Endothelial cell of umbilical vein (primary cell): ENCODE data around the gene LHFPL4. TPM values are rescaled to one million over a fixed set of nuclear protein-coding genes. Genes with fewer than 3 reads are reported as not detected.

Experiments used
- BruUV-seq: library from RNA; stranded (reverse); fragments of 400-500 nt; replicated peaks from 2 replicates; lab custom pipeline; 2021; lab: Mats Ljungman, UMichigan
- CTCF ChIA-PET: fragments of 300-600, 350-600 bp; sonication (Branson Sonifier 250); formaldehyde crosslinking; loops from one replicate; lab custom pipeline; 2021; ENCODE audit warnings: antibody characterized with exemption, inconsistent platforms; lab: Charles Lee
- POLR2A ChIA-PET: fragments of 300-600, 350-600 bp; sonication (Branson Sonifier 250); formaldehyde crosslinking; loops from one replicate; lab custom pipeline; 2021; ENCODE audit warnings: antibody characterized with exemption, inconsistent platforms; lab: Charles Lee
- DNase-seq: peaks from one replicate; pipeline ENCODE4 v3.0.0-alpha.2; 2011; ENCODE audit warnings: low read depth, low spot score
- FAIRE-seq: peaks from 2 replicates; lab custom pipeline; 2011; peaks lifted over from hg19 to GRCh38; lab: Jason Lieb, UNC
- H2AFZ ChIP-seq: 2 replicates; pipeline ENCODE4 v1.6.0; 2012; ENCODE audit warnings: low read depth, low read length, control low read depth, inconsistent platforms
- H3K27ac ChIP-seq: 2 replicates; pipeline ENCODE4 v1.5.1; 2011; ENCODE audit warnings: low read depth, mild to moderate bottlenecking, control low read depth, low read length, moderate library complexity; ENCODE audit not compliant: insufficient read depth
- H3K27me3 ChIP-seq, 2 experiments: 2 replicates each; pipeline versions ENCODE4 v1.6.0 to v1.6.1; 2011; ENCODE audit warnings: low read length in 2 of 2, mixed read lengths in 1 of 2; ENCODE audit not compliant: control insufficient read depth in 2 of 2, insufficient read depth in 2 of 2
- H3K36me3 ChIP-seq, 2 experiments: 2 replicates in 1 of 2; 3 replicates in 1 of 2; pipeline ENCODE4 v1.5.1; 2011; ENCODE audit warnings: low read length in 2 of 2, mild to moderate bottlenecking in 1 of 2, moderate library complexity in 1 of 2; ENCODE audit not compliant: control insufficient read depth in 2 of 2, insufficient read depth in 2 of 2; ENCODE audit errors: extremely low read depth in 1 of 2
- H3K4me1 ChIP-seq: 3 replicates; pipeline ENCODE4 v1.5.1; 2011; ENCODE audit warnings: mild to moderate bottlenecking, low read length; ENCODE audit not compliant: control insufficient read depth, insufficient read depth; ENCODE audit errors: extremely low read depth
- H3K4me2 ChIP-seq: 2 replicates; pipeline ENCODE4 v1.6.1; 2011; ENCODE audit warnings: low read length, control low read depth, mixed read lengths; ENCODE audit not compliant: insufficient read depth
- H3K4me3 ChIP-seq, 3 experiments: fragments of 200-600 bp in 1 of 3; sonication (generic), shearing (Covaris generic) in 1 of 3; replicated peaks in 1 of 3; 2 replicates each; pipeline ENCODE4 v1.5.1; 2011 to 2016; ENCODE audit warnings: control low read depth in 3 of 3, low read length in 3 of 3, mild to moderate bottlenecking in 2 of 3, inconsistent platforms in 1 of 3, low read depth in 1 of 3, moderate library complexity in 1 of 3; ENCODE audit not compliant: insufficient read depth in 1 of 3
- H3K79me2 ChIP-seq: 2 replicates; pipeline ENCODE4 v1.6.0; 2012; ENCODE audit warnings: low read length, inconsistent platforms; ENCODE audit not compliant: control insufficient read depth, insufficient read depth
- H3K9ac ChIP-seq: replicated peaks from 2 replicates; pipeline ENCODE3; 2011; ENCODE audit warnings: low read length, control low read depth; ENCODE audit not compliant: insufficient read depth; ENCODE audit errors: extremely low read depth
- H3K9me1 ChIP-seq: replicated peaks from 3 replicates; pipeline ENCODE4 v1.6.0; 2011; ENCODE audit warnings: mild to moderate bottlenecking, low read length; ENCODE audit not compliant: control insufficient read depth, insufficient read depth; ENCODE audit errors: extremely low read depth
- H3K9me3 ChIP-seq: replicated peaks from 2 replicates; pipeline ENCODE4 v1.5.1; 2012; ENCODE audit warnings: low read length, inconsistent platforms; ENCODE audit not compliant: control insufficient read depth, insufficient read depth
- H4K20me1 ChIP-seq: replicated peaks from 2 replicates; pipeline ENCODE3; 2011; ENCODE audit warnings: mild to moderate bottlenecking, low read length; ENCODE audit not compliant: control insufficient read depth, insufficient read depth; ENCODE audit errors: extremely low read depth
- CTCF ChIP-seq, 2 donors: IDR thresholded peaks; 1 replicate in 1 of 2; 2 replicates in 1 of 2; pipeline ENCODE4 v1.5.1; 2011; ENCODE audit warnings: low read length in 2 of 2, mild to moderate bottlenecking in 2 of 2, moderate library complexity in 2 of 2, control low read depth in 1 of 2, inconsistent platforms in 1 of 2, low read depth in 1 of 2; ENCODE audit not compliant: insufficient read depth in 1 of 2; ENCODE audit errors: extremely low read depth in 1 of 2
- EZH2 ChIP-seq: IDR thresholded peaks from 2 replicates; pipeline ENCODE4 v1.6.1; 2012; ENCODE audit warnings: borderline replicate concordance, low read depth, mild to moderate bottlenecking, moderate library complexity, low read length, inconsistent platforms; ENCODE audit not compliant: severe bottlenecking
- FOS ChIP-seq: IDR thresholded peaks from 2 replicates; pipeline ENCODE4 v1.6.1; 2011; ENCODE audit warnings: mild to moderate bottlenecking, low read length, moderate library complexity, borderline replicate concordance; ENCODE audit not compliant: insufficient read depth
- GATA2 ChIP-seq: IDR thresholded peaks from 2 replicates; pipeline ENCODE4 v1.7.0; 2011; ENCODE audit warnings: low read depth, mild to moderate bottlenecking, moderate library complexity, mixed read lengths, low read length; ENCODE audit not compliant: insufficient read length, insufficient read depth
- JUN ChIP-seq: IDR thresholded peaks from 2 replicates; pipeline ENCODE4 v1.6.1; 2011; ENCODE audit warnings: borderline replicate concordance, low read depth; ENCODE audit not compliant: insufficient read length, insufficient read depth
- MAX ChIP-seq: IDR thresholded peaks from 2 replicates; pipeline ENCODE4 v1.6.1; 2011; ENCODE audit not compliant: insufficient read depth, insufficient read length
- MYC ChIP-seq: IDR thresholded peaks from one replicate; pipeline ENCODE4 v1.6.1; 2011; ENCODE audit warnings: mild to moderate bottlenecking, low read depth, low read length
- POLR2A ChIP-seq: IDR thresholded peaks from 2 replicates; pipeline ENCODE4 v1.6.1; 2012; ENCODE audit warnings: low read depth, mild to moderate bottlenecking, control low read depth, low read length
- POLR2AphosphoS5 ChIP-seq: IDR thresholded peaks from 2 replicates; pipeline ENCODE4 v1.6.1; 2012; ENCODE audit warnings: low read depth, mild to moderate bottlenecking, control low read depth, low read length, moderate library complexity; ENCODE audit not compliant: insufficient read depth
- dilution Hi-C: fragments of 300-500 bp; cut with MboI; formaldehyde crosslinking; loops from one replicate; pipeline ENCODE4 v1.15.0; 2019; ENCODE audit warnings: low sequenced_read_pairs; ENCODE audit not compliant: extremely low pct_ligation_motif_present
- intact Hi-C: fragments of 100-400 bp; cut with micrococcal nuclease; formaldehyde crosslinking; loops from one replicate; pipeline ENCODE4 v1.10.0; 2022
- polyA plus RNA-seq, 4 experiments: library from polyadenylated mRNA; depleted of rRNA in 3 of 4; stranded (reverse) in 3 of 4; unstranded in 1 of 4; fragments of >200 nt; gene quantifications; 2 replicates each; pipeline versions ENCODE4 v1.2.1 to v1.2.3, GENCODE V29; 2011 to 2012; ENCODE audit warnings: missing spikeins in 1 of 4
- total RNA-seq: library from RNA; stranded (reverse); gene quantifications from 2 replicates; pipeline ENCODE4 v1.2.3, GENCODE V29; 2021

Gene LHFPL4
- total and polyA plus RNA-seq, 2 donors (not counting 3 experiments of a cell fraction or from before 2014, with no cell fraction given): not detected

- dilution Hi-C loops (no loop called here), intact Hi-C loops (no loop called here)
- Histone ChIP-seq H3K79me2 (no peaks in the 10 kb centered on the region), H3K4me2 (no peak overlapping the region), H3K4me3 (no peak overlapping the region), H3K27me3 (no peaks in the 10 kb centered on the region), H3K4me1 (no peaks in the 10 kb centered on the region), H3K9ac (no peak overlapping the region), H3K27ac (no peak overlapping the region), H4K20me1 (no peaks in the 10 kb centered on the region), H2AFZ (no peak overlapping the region), H3K9me3 (no peaks in the 10 kb centered on the region), H3K36me3 (no peaks in the 10 kb centered on the region), H3K9me1 (no peaks in the 10 kb centered on the region)
- DNase-seq (no peak), FAIRE-seq (no peak)
- TF ChIP-seq JUN: no peak
- no peak for TF ChIP-seq GATA2
- TF ChIP-seq CTCF (IDR thresholded peaks at IDR 0.05; ENCODE audit: extremely low read depth in 1 of 2, insufficient read depth in 1 of 2, low read depth in 1 of 2, low read length in 2 of 2): no peak
- ChIA-PET CTCF (no interaction called here), POLR2A (no interaction called here)
- no TSS peak for BruUV-seq
Measured at GRCh38 chr3:9581742-9582141, 28.1 kb upstream of the LHFPL4 start.

- intact Hi-C loops (no loop called here), dilution Hi-C loops (no loop called here)
- no peaks in the 10 kb centered on the region for H3K36me3 ChIP-seq
- no peaks in the 10 kb centered on the region for H3K27me3 ChIP-seq
- FAIRE-seq (no peak), DNase-seq (no peak)
- ChIA-PET CTCF (no interaction called here), POLR2A (no interaction called here)
- no peaks in the 10 kb centered on the region for H3K4me1 ChIP-seq
- H3K27ac ChIP-seq: no peak overlapping the region
- H3K4me3 ChIP-seq: no peak overlapping the region
- no peaks in the 10 kb centered on the region for H3K9me3 ChIP-seq
- H4K20me1 ChIP-seq: no peaks in the 10 kb centered on the region
- no TSS peak for BruUV-seq
- no peaks in the 10 kb centered on the region for H3K9me1 ChIP-seq
- H3K79me2 ChIP-seq: no peaks in the 10 kb centered on the region
- no peak overlapping the region for H3K4me2 ChIP-seq
- no peak overlapping the region for H3K9ac ChIP-seq
- TF ChIP-seq MAX (no peak), MYC (no peak), POLR2A (no peak), GATA2 (no peak), JUN (no peak), FOS (no peak), POLR2AphosphoS5 (no peak), EZH2 (no peak), CTCF (IDR thresholded peaks at IDR 0.05; ENCODE audit: extremely low read depth in 1 of 2, insufficient read depth in 1 of 2, low read depth in 1 of 2, low read length in 2 of 2) (no peak)
- no peak overlapping the region for H2AFZ ChIP-seq
Measured at GRCh38 chr3:9569054-9569453, 15.4 kb upstream of the LHFPL4 start.
